Fibroblast of lung (primary cell): Measurements from ENCODE around the gene C1RL. TPM values are rescaled to one million over a fixed set of nuclear protein-coding genes. Genes with fewer than 3 reads are reported as not detected.
A peak's percentile ranks its signal among the peaks of the same experiment; 100 is the strongest.

Experiments
- DNase-seq, 2 donors: peaks; one replicate each; pipeline versions ENCODE4 v3.0.0 to v3.0.0-alpha.2; 2010; ENCODE audit warnings: low read depth in 2 of 2
- H2AFZ ChIP-seq: 2 replicates; pipeline ENCODE4 v1.5.1; 2012; ENCODE audit warnings: low read length, control low read depth, inconsistent platforms
- H3K27ac ChIP-seq: 2 replicates; pipeline ENCODE4 v1.5.1; 2011; ENCODE audit warnings: low read length, control low read depth; ENCODE audit not compliant: insufficient read depth
- H3K27me3 ChIP-seq: 2 replicates; pipeline ENCODE4 v1.5.1; 2011; ENCODE audit warnings: mild to moderate bottlenecking, low read length; ENCODE audit not compliant: control insufficient read depth, insufficient read depth
- H3K36me3 ChIP-seq: 2 replicates; pipeline ENCODE4 v1.5.1; 2011; ENCODE audit warnings: low read length; ENCODE audit not compliant: control insufficient read depth, insufficient read depth
- H3K4me1 ChIP-seq: 2 replicates; pipeline ENCODE4 v1.5.1; 2011; ENCODE audit warnings: low read length; ENCODE audit not compliant: control insufficient read depth, insufficient read depth; ENCODE audit errors: extremely low read depth
- H3K4me2 ChIP-seq: 2 replicates; pipeline ENCODE4 v1.5.1; 2011; ENCODE audit warnings: low read length, control low read depth; ENCODE audit not compliant: insufficient read depth; ENCODE audit errors: extremely low read depth
- H3K4me3 ChIP-seq, 4 experiments: fragments of 200-600 bp in 1 of 4; sonication (generic) in 1 of 4; replicated peaks in 1 of 4; 2 replicates each; pipeline ENCODE4 v1.5.1; 2011 to 2016; ENCODE audit warnings: low read length in 4 of 4, low read depth in 3 of 4, mild to moderate bottlenecking in 3 of 4, control low read depth in 2 of 4, inconsistent platforms in 1 of 4, mixed read lengths in 1 of 4; ENCODE audit not compliant: insufficient read depth in 1 of 4; ENCODE audit errors: control extremely low read depth in 1 of 4
- H3K79me2 ChIP-seq: 2 replicates; pipeline ENCODE4 v1.5.1; 2012; ENCODE audit warnings: mild to moderate bottlenecking, low read length, inconsistent platforms; ENCODE audit not compliant: control insufficient read depth, insufficient read depth
- H3K9ac ChIP-seq: 2 replicates; pipeline ENCODE4 v1.5.1; 2011; ENCODE audit warnings: mild to moderate bottlenecking, low read length, control low read depth; ENCODE audit not compliant: insufficient read depth
- H3K9me3 ChIP-seq: 2 replicates; pipeline ENCODE4 v1.5.1; 2012; ENCODE audit warnings: low read depth, low read length; ENCODE audit not compliant: control insufficient read depth, insufficient read depth
- H4K20me1 ChIP-seq: 2 replicates; pipeline ENCODE4 v1.5.1; 2011; ENCODE audit warnings: low read length; ENCODE audit not compliant: control insufficient read depth, insufficient read depth; ENCODE audit errors: extremely low read depth
- EZH2 ChIP-seq: IDR thresholded peaks from 2 replicates; pipeline ENCODE4 v1.5.1; 2012; ENCODE audit warnings: low read length, control low read depth, mild to moderate bottlenecking; ENCODE audit errors: missing control alignments
- polyA plus RNA-seq, 2 donors: library from polyadenylated mRNA; depleted of rRNA in 1 of 2; stranded (reverse) in 1 of 2; unstranded in 1 of 2; fragments of >200 nt; gene quantifications; 2 replicates each; pipeline ENCODE4 v1.2.1, GENCODE V29; 2011 to 2012; ENCODE audit warnings: missing spikeins in 1 of 2
- total RNA-seq: library from RNA; depleted of rRNA; stranded (reverse); fragments of >200 nt; gene quantifications from 2 replicates; pipeline ENCODE4 v1.2.1, GENCODE V29; 2014
- TF ChIP-seq, protein P1 (sequence below), 2 donors: IDR thresholded peaks in 1 of 2; conservative IDR thresholded peaks in 1 of 2; 1 replicate in 1 of 2; 2 replicates in 1 of 2; pipeline ENCODE4 v1.5.1; 2011 to 2012; ENCODE audit warnings: low read length in 2 of 2, control low read depth in 1 of 2, inconsistent platforms in 1 of 2, low read depth in 1 of 2, mild to moderate bottlenecking in 1 of 2

Gene C1RL
- total and polyA plus RNA-seq, 2 donors (not counting 1 experiment from before 2014, with no cell fraction given), result 46.2 to 64.9 TPM

DNA sequence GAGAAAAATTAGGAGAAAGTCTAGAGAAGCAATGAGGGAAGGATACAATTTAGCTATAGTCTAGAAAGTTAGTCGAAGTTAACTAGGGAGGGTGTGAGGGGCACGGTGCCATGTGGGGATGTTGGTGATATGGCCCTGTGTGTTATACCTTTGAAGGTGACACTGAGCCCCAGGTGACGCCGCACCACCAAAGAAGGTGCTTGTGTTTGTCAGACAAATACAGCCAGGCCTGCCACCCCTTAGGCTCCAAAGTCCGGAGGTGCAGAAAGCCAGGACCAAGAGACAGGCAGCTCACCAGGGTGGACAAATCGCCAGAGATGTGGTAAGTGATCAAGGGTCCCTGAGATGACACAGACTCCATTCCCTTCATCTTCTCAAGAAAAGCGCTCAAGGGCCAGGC is 47.4 kb downstream of the C1RL start:
- Histone ChIP-seq H3K4me1 (peaks cover 17% of the 10 kb centered on the region), H3K9ac (peak overlapping the region; percentile 68), H3K27ac (peak overlapping the region; percentile 90), H3K4me2 (peak overlapping the region; percentile 100), H3K9me3 (no peaks in the 10 kb centered on the region), H2AFZ (no peak overlapping the region), H3K36me3 (peaks cover 6% of the 10 kb centered on the region), H4K20me1 (no peaks in the 10 kb centered on the region), H3K79me2 (no peaks in the 10 kb centered on the region), H3K27me3 (no peaks in the 10 kb centered on the region), H3K4me3 (peak overlapping the region; percentile 59 to 90 (median 71))
- TF ChIP-seq, protein P1, sequence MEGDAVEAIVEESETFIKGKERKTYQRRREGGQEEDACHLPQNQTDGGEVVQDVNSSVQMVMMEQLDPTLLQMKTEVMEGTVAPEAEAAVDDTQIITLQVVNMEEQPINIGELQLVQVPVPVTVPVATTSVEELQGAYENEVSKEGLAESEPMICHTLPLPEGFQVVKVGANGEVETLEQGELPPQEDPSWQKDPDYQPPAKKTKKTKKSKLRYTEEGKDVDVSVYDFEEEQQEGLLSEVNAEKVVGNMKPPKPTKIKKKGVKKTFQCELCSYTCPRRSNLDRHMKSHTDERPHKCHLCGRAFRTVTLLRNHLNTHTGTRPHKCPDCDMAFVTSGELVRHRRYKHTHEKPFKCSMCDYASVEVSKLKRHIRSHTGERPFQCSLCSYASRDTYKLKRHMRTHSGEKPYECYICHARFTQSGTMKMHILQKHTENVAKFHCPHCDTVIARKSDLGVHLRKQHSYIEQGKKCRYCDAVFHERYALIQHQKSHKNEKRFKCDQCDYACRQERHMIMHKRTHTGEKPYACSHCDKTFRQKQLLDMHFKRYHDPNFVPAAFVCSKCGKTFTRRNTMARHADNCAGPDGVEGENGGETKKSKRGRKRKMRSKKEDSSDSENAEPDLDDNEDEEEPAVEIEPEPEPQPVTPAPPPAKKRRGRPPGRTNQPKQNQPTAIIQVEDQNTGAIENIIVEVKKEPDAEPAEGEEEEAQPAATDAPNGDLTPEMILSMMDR (conservative IDR thresholded peaks at IDR 0.05 in 1 of 2, IDR thresholded peaks at IDR 0.05 in 1 of 2; ENCODE audit: low read depth in 1 of 2, low read length in 2 of 2), result no peak
- TF ChIP-seq EZH2, result no peak
- DNase-seq, result no peak

GRCh38 chr12:7061138-7061537 is 47.9 kb downstream of the C1RL start:
- H3K9ac ChIP-seq, result peak overlapping the region; percentile 68
- H3K36me3 ChIP-seq, result peaks cover 3% of the 10 kb centered on the region
- DNase-seq, result no peak
- no peaks in the 10 kb centered on the region for H4K20me1 ChIP-seq
- no peaks in the 10 kb centered on the region for H3K79me2 ChIP-seq
- H3K4me2 ChIP-seq, result peak overlapping the region; percentile 100
- H2AFZ ChIP-seq, result peak overlapping the region; percentile 44
- TF ChIP-seq EZH2, result no peak
- TF ChIP-seq, protein P1 (conservative IDR thresholded peaks at IDR 0.05 in 1 of 2, IDR thresholded peaks at IDR 0.05 in 1 of 2; ENCODE audit: low read depth in 1 of 2, low read length in 2 of 2), result no peak
- no peaks in the 10 kb centered on the region for H3K27me3 ChIP-seq
- peak overlapping the region; percentile 59 to 90 (median 71) for H3K4me3 ChIP-seq
- H3K9me3 ChIP-seq, result no peaks in the 10 kb centered on the region
- H3K4me1 ChIP-seq, result peaks cover 17% of the 10 kb centered on the region
- H3K27ac ChIP-seq, result peak overlapping the region; percentile 90

- Histone ChIP-seq H3K36me3 (peaks cover 3% of the 10 kb centered on the region), H3K4me2 (peak within 1 kb of the TSS; percentile 100), H3K27ac (peak within 1 kb of the TSS; percentile 90), H3K27me3 (peaks cover 1% of the 10 kb centered on the region), H2AFZ (peak within 1 kb of the TSS; percentile 44), H3K9ac (peak within 1 kb of the TSS; percentile 68), H3K4me3 (peak within 1 kb of the TSS; percentile 59 to 90 (median 71)), H3K4me1 (peaks cover 17% of the 10 kb centered on the region), H4K20me1 (no peaks in the 10 kb centered on the region), H3K9me3 (no peaks in the 10 kb centered on the region), H3K79me2 (no peaks in the 10 kb centered on the region)
- no peak for TF ChIP-seq EZH2
- TF ChIP-seq, protein P1 (conservative IDR thresholded peaks at IDR 0.05 in 1 of 2, IDR thresholded peaks at IDR 0.05 in 1 of 2; ENCODE audit: low read depth in 1 of 2, low read length in 2 of 2), result peak; percentile 90 to 92
- DNase-seq, result peak; percentile 93 to 99
Measured at GRCh38 chr12:7060353-7060954, 48.6 kb downstream of the C1RL start, which contains the start of gene C1S. Gene C1S (plus strand): TSS chr12:7060718. CDS start chr12:7061913, 1,195 bp downstream.
